ENCODE results near the gene TMC8.

TMC8 gene

DNA sequence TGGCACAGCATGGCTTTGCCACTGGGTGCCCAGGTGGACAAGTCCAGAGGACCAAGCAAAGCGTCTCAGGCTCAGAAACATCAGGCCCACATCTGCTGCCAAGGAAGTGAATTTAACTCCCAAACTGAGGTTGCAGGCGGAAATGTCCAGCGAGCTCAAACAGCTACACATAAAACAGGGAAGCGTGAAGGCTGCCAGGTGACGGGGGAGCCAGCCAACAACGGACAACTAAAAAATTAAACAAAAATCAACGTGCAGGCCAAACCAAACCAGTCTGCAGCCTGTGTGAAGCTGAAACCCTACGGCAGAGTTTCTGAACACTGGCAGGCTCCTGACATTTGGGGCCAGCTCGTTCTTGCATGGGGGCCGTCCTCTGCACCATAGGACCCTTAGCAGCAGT lies 53.8 kb downstream of the TMC8 start:
- DNase-seq, result no peak

GRCh38 chr17:78184868-78185267 lies 54.3 kb downstream of the TMC8 start:
- no peak for DNase-seq

DNA sequence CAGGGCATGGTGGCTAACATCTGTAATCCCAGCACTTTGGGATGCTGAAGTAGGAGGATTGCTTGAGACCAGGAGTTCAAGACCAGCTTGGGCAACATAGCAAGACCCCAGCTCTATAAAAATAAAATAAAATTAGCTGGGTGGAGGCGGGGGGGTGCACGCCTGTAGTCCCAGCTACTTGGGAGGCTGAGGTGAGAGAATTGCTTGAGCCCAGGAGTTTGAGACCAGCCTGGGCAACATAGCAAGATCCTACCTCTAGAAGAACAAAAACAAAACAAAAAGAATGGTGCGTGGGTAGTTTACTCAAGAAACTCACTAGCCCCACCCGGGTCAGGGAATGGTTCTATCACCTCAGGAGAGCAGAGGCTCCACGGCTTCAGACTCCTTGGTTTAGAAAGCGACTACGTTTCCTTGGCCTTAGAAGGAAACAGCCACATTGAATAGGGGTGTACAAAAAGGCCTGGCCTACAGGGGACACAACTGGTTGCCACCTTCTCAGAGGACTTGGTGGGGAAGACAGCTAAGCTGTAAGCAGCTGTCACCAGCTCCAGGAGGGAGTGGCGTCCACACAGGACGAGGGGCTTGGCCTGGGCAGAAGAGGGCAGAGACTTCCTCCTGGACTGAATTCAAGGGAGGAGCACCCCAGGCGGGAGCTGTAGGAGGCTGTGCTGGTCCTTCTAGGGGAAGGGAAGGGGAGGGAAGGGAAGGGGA lies 55.6 kb downstream of the TMC8 start:
- peak; percentile 64 for DNase-seq

- peak; percentile 98 for DNase-seq
Observed at GRCh38 chr17:78186692-78187595, 56.4 kb downstream of the TMC8 start, which contains the start of the genes AFMID and TK1. AFMID (plus strand) TSS chr17:78187362; CDS start chr17:78187371, 9 bp downstream. TK1 (minus strand) TSS chr17:78187052; CDS start chr17:78186994, 58 bp downstream.
